Breast epithelium (tissue), 3 donors: ENCODE measurements around the gene RPH3AL.

Experiments used
- POLR2A ChIP-seq: fragments of 450-650 bp; IDR thresholded peaks from one replicate; pipeline ENCODE4 v1.6.1; 2016; ENCODE audit warnings: antibody characterized with exemption, mild to moderate bottlenecking, moderate library complexity
- TF ChIP-seq, protein P1 (sequence below), 3 donors: fragments of 450-650 bp; IDR thresholded peaks; one replicate each; pipeline ENCODE4 v1.5.1; 2016 to 2017; ENCODE audit warnings: antibody characterized with exemption in 3 of 3, mild to moderate bottlenecking in 3 of 3, moderate library complexity in 3 of 3

- TF ChIP-seq, protein P1, sequence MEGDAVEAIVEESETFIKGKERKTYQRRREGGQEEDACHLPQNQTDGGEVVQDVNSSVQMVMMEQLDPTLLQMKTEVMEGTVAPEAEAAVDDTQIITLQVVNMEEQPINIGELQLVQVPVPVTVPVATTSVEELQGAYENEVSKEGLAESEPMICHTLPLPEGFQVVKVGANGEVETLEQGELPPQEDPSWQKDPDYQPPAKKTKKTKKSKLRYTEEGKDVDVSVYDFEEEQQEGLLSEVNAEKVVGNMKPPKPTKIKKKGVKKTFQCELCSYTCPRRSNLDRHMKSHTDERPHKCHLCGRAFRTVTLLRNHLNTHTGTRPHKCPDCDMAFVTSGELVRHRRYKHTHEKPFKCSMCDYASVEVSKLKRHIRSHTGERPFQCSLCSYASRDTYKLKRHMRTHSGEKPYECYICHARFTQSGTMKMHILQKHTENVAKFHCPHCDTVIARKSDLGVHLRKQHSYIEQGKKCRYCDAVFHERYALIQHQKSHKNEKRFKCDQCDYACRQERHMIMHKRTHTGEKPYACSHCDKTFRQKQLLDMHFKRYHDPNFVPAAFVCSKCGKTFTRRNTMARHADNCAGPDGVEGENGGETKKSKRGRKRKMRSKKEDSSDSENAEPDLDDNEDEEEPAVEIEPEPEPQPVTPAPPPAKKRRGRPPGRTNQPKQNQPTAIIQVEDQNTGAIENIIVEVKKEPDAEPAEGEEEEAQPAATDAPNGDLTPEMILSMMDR (IDR thresholded peaks at IDR 0.05): no peak
- TF ChIP-seq POLR2A: no peak
Measured at GRCh38 chr17:213286-214105, 139.1 kb downstream of the RPH3AL start.
